ENCODE data around the gene ING1. TPM values are rescaled to one million over a fixed set of nuclear protein-coding genes. Genes with fewer than 3 reads are reported as not detected.
A peak's percentile ranks its signal among the peaks of the same experiment; 100 is the strongest.

ING1 gene
- total and polyA plus RNA-seq, 2 donors (not counting 1 experiment from before 2014, with no cell fraction given): 29.1 to 34.2 TPM

- no peaks in the 10 kb centered on the region for H3K27me3 Mint-ChIP-seq
- Histone ChIP-seq H2AFZ (ENCODE audit: insufficient read depth, low read depth, low read length, poor library complexity, severe bottlenecking) (no peak overlapping the region), H3K36me3 (replicated peaks in 1 of 2; ENCODE audit: control extremely low read depth in 1 of 2, control insufficient read depth in 1 of 2, extremely low read depth in 1 of 2, insufficient read depth in 2 of 2, low read length in 1 of 2) (peaks cover 24 to 65% of the 10 kb centered on the region in 2 experiments), H3K9ac (ENCODE audit: low read length) (no peak overlapping the region), H3K4me1 (ENCODE audit: control insufficient read depth in 2 of 2, insufficient read depth in 2 of 2, low read length in 2 of 2) (peaks cover 0 to 4% of the 10 kb centered on the region in 2 donors), H3K27me3 (replicated peaks in 1 of 4; ENCODE audit: control extremely low read depth in 1 of 4, control insufficient read depth in 3 of 4, insufficient read depth in 4 of 4, low read length in 3 of 4) (no peaks in the 10 kb centered on the region), H3K79me2 (ENCODE audit: control insufficient read depth, insufficient read depth, low read length) (peaks cover 6% of the 10 kb centered on the region), H3K4me3 (ENCODE audit: control extremely low read depth in 1 of 5, extremely low read depth in 1 of 5, insufficient read depth in 1 of 5, low read depth in 2 of 5, low read length in 4 of 5) (no peak overlapping the region), H3K9me3 (ENCODE audit: control extremely low read depth in 1 of 3, control insufficient read depth in 2 of 3, insufficient read depth in 1 of 3, low read length in 2 of 3) (no peaks in the 10 kb centered on the region), H4K20me1 (ENCODE audit: control insufficient read depth, insufficient read depth, low read length, poor library complexity, severe bottlenecking) (peaks cover 6% of the 10 kb centered on the region), H3K27ac (ENCODE audit: low read length in 2 of 2) (no peak overlapping the region), H3K4me2 (replicated peaks; ENCODE audit: low read depth, low read length, poor library complexity, severe bottlenecking) (no peak overlapping the region)
- H3K4me1 Mint-ChIP-seq: peaks cover 3% of the 10 kb centered on the region
- ATAC-seq (ENCODE audit: low read depth) (no peak), DNase-seq (no peak)
- intact Hi-C loops (cut with micrococcal nuclease): no loop called here
- peak overlapping the region; percentile 17 for H3K27ac Mint-ChIP-seq
- ChIA-PET POLR2A (no interaction called here), CTCF (interaction anchor here (0.7 kb wide), 1 partner anchor 220 kb away, joined by 3 read pairs; no protein-coding TSS in a partner anchor)
- no peak overlapping the region for H3K4me3 Mint-ChIP-seq
- no peaks in the 10 kb centered on the region for H3K9me3 Mint-ChIP-seq (ENCODE audit: insufficient read depth)
- WGBS (ENCODE audit: insufficient coverage): 98% methylated on average over 7 of the region's 11 CpGs
- no peak for TF ChIP-seq CTCF (IDR thresholded peaks at IDR 0.05)
- no peak for TF ChIP-seq EZH2 (IDR thresholded peaks at IDR 0.05; ENCODE audit: borderline replicate concordance, insufficient read depth, low read depth, low read length, poor library complexity, severe bottlenecking)
These were observed 28.0 kb upstream of the ING1 start for GRCh38 chr13:110685305-110686020.

DNA sequence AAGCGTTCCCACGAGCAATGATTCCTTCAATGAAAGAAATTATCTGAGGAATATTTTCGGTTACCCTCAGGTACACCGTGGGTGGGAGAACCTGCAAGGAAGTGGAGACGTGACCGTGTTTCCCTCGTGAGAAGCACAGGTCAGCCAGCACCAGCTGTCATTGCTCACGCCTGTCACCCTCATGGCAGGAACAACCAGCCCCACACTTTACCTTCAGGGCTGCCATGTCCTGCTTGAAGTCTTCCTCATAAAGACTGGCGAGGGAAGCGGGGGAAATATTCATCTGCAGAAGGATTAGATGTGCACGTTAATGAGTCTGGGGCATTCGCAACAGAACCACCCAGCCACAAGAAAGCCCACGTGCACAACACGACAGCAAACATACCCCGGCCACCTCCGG, 25.8 kb upstream of the ING1 start:
- Histone ChIP-seq H3K4me1 (ENCODE audit: control insufficient read depth in 2 of 2, insufficient read depth in 2 of 2, low read length in 2 of 2) (no peaks in the 10 kb centered on the region), H3K9ac (ENCODE audit: low read length) (no peak overlapping the region), H3K4me3 (ENCODE audit: control extremely low read depth in 1 of 5, extremely low read depth in 1 of 5, insufficient read depth in 1 of 5, low read depth in 2 of 5, low read length in 4 of 5) (no peak overlapping the region), H3K4me2 (replicated peaks; ENCODE audit: low read depth, low read length, poor library complexity, severe bottlenecking) (no peak overlapping the region), H3K27ac (ENCODE audit: low read length in 2 of 2) (no peak overlapping the region), H3K9me3 (ENCODE audit: control extremely low read depth in 1 of 3, control insufficient read depth in 2 of 3, insufficient read depth in 1 of 3, low read length in 2 of 3) (no peaks in the 10 kb centered on the region), H3K79me2 (ENCODE audit: control insufficient read depth, insufficient read depth, low read length) (peaks cover 6% of the 10 kb centered on the region), H3K27me3 (replicated peaks in 1 of 4; ENCODE audit: control extremely low read depth in 1 of 4, control insufficient read depth in 3 of 4, insufficient read depth in 4 of 4, low read length in 3 of 4) (no peaks in the 10 kb centered on the region), H4K20me1 (ENCODE audit: control insufficient read depth, insufficient read depth, low read length, poor library complexity, severe bottlenecking) (peaks cover 6% of the 10 kb centered on the region), H3K36me3 (replicated peaks in 1 of 2; ENCODE audit: control extremely low read depth in 1 of 2, control insufficient read depth in 1 of 2, extremely low read depth in 1 of 2, insufficient read depth in 2 of 2, low read length in 1 of 2) (peaks cover 22 to 59% of the 10 kb centered on the region in 2 experiments), H2AFZ (ENCODE audit: insufficient read depth, low read depth, low read length, poor library complexity, severe bottlenecking) (no peak overlapping the region)
- Mint-ChIP-seq H3K27me3 (no peaks in the 10 kb centered on the region), H3K4me1 (no peaks in the 10 kb centered on the region), H3K9me3 (ENCODE audit: insufficient read depth) (no peaks in the 10 kb centered on the region), H3K27ac (no peak overlapping the region), H3K4me3 (no peak overlapping the region)
- TF ChIP-seq EZH2 (IDR thresholded peaks at IDR 0.05; ENCODE audit: borderline replicate concordance, insufficient read depth, low read depth, low read length, poor library complexity, severe bottlenecking) (no peak), CTCF (IDR thresholded peaks at IDR 0.05) (no peak)
- ChIA-PET CTCF (interaction anchor here (0.8 kb wide), 1 partner anchor 43 kb away, joined by 4 read pairs; no protein-coding TSS in a partner anchor), POLR2A (no interaction called here)
- WGBS (ENCODE audit: insufficient coverage): 97% methylated on average over 11 of the region's 16 CpGs
- no peak for DNase-seq
- ATAC-seq (ENCODE audit: low read depth): no peak
- intact Hi-C loops (cut with micrococcal nuclease): no loop called here

All from B cell (primary cell).